ENCODE results near the gene GOLGB1.

- no peak for TF ChIP-seq POLR2AphosphoS5 (IDR thresholded peaks at IDR 0.05)
- TF ChIP-seq CTCF (IDR thresholded peaks at IDR 0.05; ENCODE audit: poor library complexity, severe bottlenecking): no peak
- TF ChIP-seq TAF1 (IDR thresholded peaks at IDR 0.05; ENCODE audit: low read depth): no peak
Observed at GRCh38 chr3:121619691-121620090, 129.8 kb downstream of the GOLGB1 start.
